PC-9 (cell line): Measurements from ENCODE around the gene GABRA4. TPM values are rescaled to one million over a fixed set of nuclear protein-coding genes. Genes with fewer than 3 reads are reported as not detected.

ENCODE experiments used
- BruUV-seq: library from RNA; stranded (reverse); fragments of 400-500 nt; replicated peaks from 2 replicates; lab custom pipeline; 2021; lab: Mats Ljungman, UMichigan
- CTCF ChIA-PET: fragments of 300-600 bp; sonication (Branson Sonifier 250); formaldehyde crosslinking; loops from one replicate; lab custom pipeline; 2022; ENCODE audit warnings: antibody characterized with exemption; lab: Charles Lee
- POLR2A ChIA-PET: fragments of 300-600 bp; sonication (Branson Sonifier 250); formaldehyde crosslinking; loops from one replicate; lab custom pipeline; 2022; ENCODE audit warnings: antibody characterized with exemption; ENCODE audit not compliant: unreplicated experiment; lab: Charles Lee
- DNase-seq, 2 experiments: peaks; one replicate each; pipeline versions ENCODE4 v3.0.0 to v3.0.0-alpha.2; 2015 to 2022; ENCODE audit warnings: mixed read lengths in 1 of 2
- H2AFZ ChIP-seq: fragments of 200-600 bp; sonication (generic); 2 replicates; pipeline ENCODE4 v1.8.1; 2017; ENCODE audit warnings: antibody characterized with exemption
- H3F3A ChIP-seq: fragments of 200-600 bp; sonication (generic); 2 replicates; pipeline ENCODE4 v1.8.1; 2017; ENCODE audit warnings: antibody characterized with exemption, mild to moderate bottlenecking, low read depth; ENCODE audit not compliant: insufficient read depth
- H3K27ac ChIP-seq: fragments of 200-600 bp; sonication (generic); 2 replicates; pipeline ENCODE4 v1.6.1; 2016; ENCODE audit warnings: mixed run types
- H3K27me3 ChIP-seq: fragments of 200-600 bp; sonication (generic); 2 replicates; pipeline ENCODE4 v1.6.1; 2016; ENCODE audit warnings: low read depth, mixed run types; ENCODE audit not compliant: insufficient read depth
- H3K36me3 ChIP-seq: fragments of 200-600 bp; sonication (generic); 2 replicates; pipeline ENCODE4 v1.6.1; 2016; ENCODE audit warnings: low read depth, mixed run types
- H3K4me1 ChIP-seq: fragments of 200-600 bp; sonication (generic); replicated peaks from 2 replicates; pipeline ENCODE4 v1.6.1; 2016; ENCODE audit warnings: mixed run types; ENCODE audit not compliant: insufficient read depth
- H3K4me2 ChIP-seq: fragments of 200-600 bp; sonication (generic); 2 replicates; pipeline ENCODE4 v1.6.1; 2017; ENCODE audit warnings: mixed run types
- H3K4me3 ChIP-seq: fragments of 200-600 bp; sonication (generic); 2 replicates; pipeline ENCODE4 v1.6.1; 2016; ENCODE audit warnings: mixed run types
- H3K79me2 ChIP-seq: fragments of 200-600 bp; sonication (generic); 2 replicates; pipeline ENCODE4 v1.6.1; 2017; ENCODE audit warnings: low read depth, mixed run types
- H3K9me2 ChIP-seq: fragments of 200-600 bp; sonication (generic); 2 replicates; pipeline ENCODE4 v1.8.1; 2017; ENCODE audit warnings: mild to moderate bottlenecking; ENCODE audit not compliant: insufficient read depth
- H3K9me3 ChIP-seq: fragments of 200-600 bp; sonication (generic); 2 replicates; pipeline ENCODE4 v1.8.1; 2016; ENCODE audit warnings: low read depth; ENCODE audit not compliant: insufficient read depth
- H4K20me1 ChIP-seq: fragments of 200-600 bp; sonication (generic); 2 replicates; pipeline ENCODE4 v1.8.1; 2017; ENCODE audit not compliant: insufficient read depth
- EZH2 ChIP-seq: fragments of 200-600 bp; sonication (generic); IDR thresholded peaks from 2 replicates; pipeline ENCODE4 v1.8.0; 2017; ENCODE audit warnings: antibody characterized with exemption, low read depth
- intact Hi-C: fragments of 100-400 bp; cut with micrococcal nuclease; formaldehyde crosslinking; loops from one replicate; pipeline ENCODE4 v1.10.0; 2022; ENCODE audit not compliant: unreplicated experiment
- total RNA-seq: library from RNA; stranded (reverse); gene quantifications from 2 replicates; pipeline ENCODE4 v1.2.3, GENCODE V29; 2021
- TF ChIP-seq, protein P1 (sequence below): fragments of 200-600 bp; sonication (generic); conservative IDR thresholded peaks from 2 replicates; pipeline ENCODE4 v1.6.1; 2017; ENCODE audit warnings: mixed run types, antibody characterized with exemption, mild to moderate bottlenecking, moderate library complexity

GABRA4 gene
- total RNA-seq, 1 experiment from 2014 or later: not detected

DNA sequence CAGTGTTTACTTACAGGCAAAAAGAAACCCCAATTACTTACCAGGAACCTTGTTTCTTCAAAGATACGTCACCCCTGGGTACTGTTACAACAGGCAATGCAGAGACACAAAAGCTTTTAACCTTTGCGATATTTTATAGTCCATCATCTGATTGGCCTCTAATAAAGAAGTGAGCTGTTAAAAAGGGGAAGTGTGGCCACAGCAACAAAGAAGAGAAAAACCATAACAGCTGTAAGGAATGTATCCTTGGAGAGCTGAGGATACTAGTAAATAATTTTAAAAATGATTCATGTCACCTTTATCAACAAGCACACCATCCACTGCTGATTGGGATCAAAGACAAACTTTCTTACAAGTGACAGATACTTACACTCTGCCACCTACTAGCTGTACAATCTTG is 14.1 kb downstream of the GABRA4 start:
- DNase-seq: no peak
- BruUV-seq: no TSS peak

DNA sequence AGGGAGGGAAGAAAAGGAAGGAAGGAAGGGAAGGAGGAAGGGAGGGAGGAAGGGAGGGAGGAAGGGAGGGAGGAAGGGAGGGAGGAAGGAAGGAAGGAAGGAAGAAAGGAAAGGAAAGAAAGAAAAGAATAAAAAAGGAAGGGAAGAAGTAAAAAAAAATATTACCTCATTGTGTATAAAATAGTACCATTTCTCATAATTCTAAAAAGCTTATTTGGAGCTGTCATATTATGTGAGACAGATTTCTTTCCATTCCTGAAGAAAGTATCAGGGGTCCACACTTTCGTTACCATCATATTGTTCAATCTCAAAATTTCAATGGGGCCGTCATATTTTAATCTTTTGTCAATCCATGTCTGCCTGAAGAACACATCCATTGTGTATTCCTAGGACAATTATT is 16.1 kb downstream of the GABRA4 start:
- POLR2A ChIA-PET: no interaction called here
- no peak overlapping the region for H3K4me3 ChIP-seq
- no peaks in the 10 kb centered on the region; the same call in 1 of the 2 replicates for H3K9me3 ChIP-seq
- intact Hi-C loops: no loop called here
- no peak for TF ChIP-seq EZH2
- TF ChIP-seq, protein P1, sequence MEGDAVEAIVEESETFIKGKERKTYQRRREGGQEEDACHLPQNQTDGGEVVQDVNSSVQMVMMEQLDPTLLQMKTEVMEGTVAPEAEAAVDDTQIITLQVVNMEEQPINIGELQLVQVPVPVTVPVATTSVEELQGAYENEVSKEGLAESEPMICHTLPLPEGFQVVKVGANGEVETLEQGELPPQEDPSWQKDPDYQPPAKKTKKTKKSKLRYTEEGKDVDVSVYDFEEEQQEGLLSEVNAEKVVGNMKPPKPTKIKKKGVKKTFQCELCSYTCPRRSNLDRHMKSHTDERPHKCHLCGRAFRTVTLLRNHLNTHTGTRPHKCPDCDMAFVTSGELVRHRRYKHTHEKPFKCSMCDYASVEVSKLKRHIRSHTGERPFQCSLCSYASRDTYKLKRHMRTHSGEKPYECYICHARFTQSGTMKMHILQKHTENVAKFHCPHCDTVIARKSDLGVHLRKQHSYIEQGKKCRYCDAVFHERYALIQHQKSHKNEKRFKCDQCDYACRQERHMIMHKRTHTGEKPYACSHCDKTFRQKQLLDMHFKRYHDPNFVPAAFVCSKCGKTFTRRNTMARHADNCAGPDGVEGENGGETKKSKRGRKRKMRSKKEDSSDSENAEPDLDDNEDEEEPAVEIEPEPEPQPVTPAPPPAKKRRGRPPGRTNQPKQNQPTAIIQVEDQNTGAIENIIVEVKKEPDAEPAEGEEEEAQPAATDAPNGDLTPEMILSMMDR: no peak
- no peaks in the 10 kb centered on the region for H3K79me2 ChIP-seq
- no peaks in the 10 kb centered on the region for H3K27me3 ChIP-seq
- CTCF ChIA-PET: no interaction called here
- no peaks in the 10 kb centered on the region for H3K4me1 ChIP-seq
- H3F3A ChIP-seq: no peaks in the 10 kb centered on the region
- no peak overlapping the region for H3K4me2 ChIP-seq
- no peak for DNase-seq
- H3K36me3 ChIP-seq: no peaks in the 10 kb centered on the region
- no peak overlapping the region for H2AFZ ChIP-seq
- no TSS peak for BruUV-seq
- no peaks in the 10 kb centered on the region for H3K9me2 ChIP-seq
- no peaks in the 10 kb centered on the region for H4K20me1 ChIP-seq
- no peak overlapping the region for H3K27ac ChIP-seq

More for the DNA sequence above, 14.1 kb downstream of the GABRA4 start:
- TF ChIP-seq EZH2: no peak
- TF ChIP-seq, protein P1: no peak
- Histone ChIP-seq H3K4me1 (no peaks in the 10 kb centered on the region), H2AFZ (no peak overlapping the region), H3K36me3 (no peaks in the 10 kb centered on the region), H3K4me2 (no peak overlapping the region), H3K27ac (no peak overlapping the region), H3K79me2 (no peaks in the 10 kb centered on the region), H4K20me1 (no peaks in the 10 kb centered on the region), H3F3A (no peaks in the 10 kb centered on the region), H3K4me3 (no peak overlapping the region), H3K9me2 (no peaks in the 10 kb centered on the region), H3K9me3 (no peaks in the 10 kb centered on the region), H3K27me3 (no peaks in the 10 kb centered on the region)
- intact Hi-C loops: no loop called here
- ChIA-PET POLR2A (no interaction called here), CTCF (no interaction called here)

DNA sequence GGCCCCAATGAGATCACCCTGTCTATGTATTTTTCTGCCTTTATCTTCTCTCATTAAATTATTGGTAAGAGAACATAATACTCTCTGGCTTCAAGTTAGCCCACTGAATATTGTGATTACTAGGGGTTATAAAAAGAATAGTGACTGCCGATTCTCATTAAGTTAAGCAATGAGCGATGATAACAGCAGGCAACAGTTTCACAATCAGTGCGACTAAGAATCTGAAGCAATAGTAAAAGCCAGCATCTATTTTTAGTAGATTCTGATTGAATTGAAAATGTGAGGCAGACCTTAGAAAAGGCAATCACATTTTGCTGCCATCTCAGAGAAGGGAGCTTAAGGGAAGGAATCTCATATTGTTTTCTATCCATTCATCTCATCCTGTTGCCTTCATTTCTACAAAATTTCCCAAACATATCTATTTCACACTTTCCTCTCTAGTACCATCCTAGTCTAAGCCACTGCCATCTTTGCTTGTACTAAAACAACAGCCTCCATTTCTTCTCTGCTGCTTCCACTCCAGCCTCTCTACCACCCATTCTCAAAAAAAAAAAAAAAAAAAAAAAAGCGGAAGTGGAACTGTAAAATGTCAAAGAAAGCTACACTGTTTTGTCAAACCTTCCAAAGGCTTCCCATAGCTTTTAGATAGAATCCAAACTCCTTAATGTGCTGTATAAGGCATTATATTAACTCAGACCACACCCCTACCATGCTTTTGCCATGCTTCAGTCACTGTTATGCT is 17.4 kb downstream of the GABRA4 start:
- Histone ChIP-seq H3K79me2 (no peaks in the 10 kb centered on the region), H3K4me2 (no peak overlapping the region), H3K4me1 (no peaks in the 10 kb centered on the region), H3K4me3 (no peak overlapping the region), H4K20me1 (no peaks in the 10 kb centered on the region), H3K27ac (no peak overlapping the region), H3K36me3 (no peaks in the 10 kb centered on the region), H3K9me3 (no peaks in the 10 kb centered on the region; the same call in 1 of the 2 replicates), H3K27me3 (no peaks in the 10 kb centered on the region), H2AFZ (no peak overlapping the region), H3K9me2 (no peaks in the 10 kb centered on the region), H3F3A (no peaks in the 10 kb centered on the region)
- BruUV-seq: no TSS peak
- CTCF ChIA-PET: no interaction called here
- POLR2A ChIA-PET: no interaction called here
- no peak for DNase-seq
- intact Hi-C loops: no loop called here
- TF ChIP-seq, protein P1: no peak
- TF ChIP-seq EZH2: no peak
